CD4-positive, alpha-beta T cell treated with Interleukin-6 for 4 hours (primary cell): ENCODE data around the gene WDR73.

Experiments used
- DNase-seq: peaks from one replicate; pipeline ENCODE4 v3.0.0-alpha.2; 2020; ENCODE audit warnings: mixed read lengths

WDR73 gene

DNA sequence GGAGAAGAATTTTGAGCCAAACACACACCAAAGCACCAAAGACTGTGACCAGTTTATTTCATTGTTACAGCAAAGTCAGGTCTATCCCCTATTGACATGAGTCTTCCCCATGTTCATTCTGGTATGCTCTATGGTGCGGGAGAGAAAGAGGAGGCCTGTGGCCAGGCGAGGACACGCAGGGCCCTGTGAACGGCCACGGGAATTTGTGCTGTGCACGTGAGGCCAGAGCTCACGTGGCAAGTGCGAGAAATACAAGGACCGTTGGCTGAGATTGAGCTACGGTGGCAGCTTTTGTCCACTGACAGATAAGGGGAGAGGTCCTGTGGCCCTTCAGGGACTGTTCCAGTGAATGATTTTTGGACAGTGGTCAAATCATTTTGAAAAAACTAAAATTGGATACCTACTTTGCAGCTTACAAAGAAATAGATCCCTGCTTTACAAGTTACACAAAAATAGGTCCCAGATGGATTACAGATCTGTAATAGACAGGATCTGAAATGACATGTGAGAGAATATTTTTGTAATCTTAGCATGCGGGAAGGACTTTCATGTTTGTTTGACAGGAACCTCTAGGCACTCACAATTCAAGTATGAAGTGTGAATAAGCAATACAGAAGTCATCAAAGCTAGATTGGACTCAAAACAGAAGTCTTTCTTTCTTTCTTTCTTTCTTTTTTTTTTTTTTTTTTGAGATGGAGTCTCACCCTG is 44.1 kb downstream of the WDR73 start:
- no peak for DNase-seq

DNA sequence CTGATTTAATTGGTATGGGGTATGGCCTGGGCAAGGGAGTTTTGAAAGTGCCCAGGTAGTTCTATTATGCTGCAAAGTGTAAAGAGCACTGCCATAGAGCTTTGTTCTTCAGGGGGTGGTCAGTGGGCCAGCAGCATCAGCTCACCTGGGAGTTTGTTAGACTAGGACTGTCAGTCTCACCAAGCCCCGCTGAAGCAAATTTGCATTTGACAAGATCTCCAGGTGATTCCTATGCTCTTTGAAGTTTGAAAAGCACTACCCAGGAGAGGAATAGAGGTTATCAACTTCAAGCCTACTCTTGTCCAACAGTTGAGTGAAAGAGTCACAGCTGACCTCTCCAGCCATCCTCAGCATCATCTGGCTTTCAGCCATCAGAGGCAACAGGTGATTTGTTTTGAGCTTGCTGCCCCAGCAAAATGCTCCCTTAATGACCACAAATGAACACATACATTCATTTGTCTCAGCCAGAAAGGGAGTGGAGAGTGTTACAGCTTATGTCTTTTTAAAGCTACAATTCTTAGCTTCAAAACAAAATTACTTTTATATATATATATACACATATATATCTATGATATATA is 45.3 kb downstream of the WDR73 start:
- DNase-seq: no peak

DNA sequence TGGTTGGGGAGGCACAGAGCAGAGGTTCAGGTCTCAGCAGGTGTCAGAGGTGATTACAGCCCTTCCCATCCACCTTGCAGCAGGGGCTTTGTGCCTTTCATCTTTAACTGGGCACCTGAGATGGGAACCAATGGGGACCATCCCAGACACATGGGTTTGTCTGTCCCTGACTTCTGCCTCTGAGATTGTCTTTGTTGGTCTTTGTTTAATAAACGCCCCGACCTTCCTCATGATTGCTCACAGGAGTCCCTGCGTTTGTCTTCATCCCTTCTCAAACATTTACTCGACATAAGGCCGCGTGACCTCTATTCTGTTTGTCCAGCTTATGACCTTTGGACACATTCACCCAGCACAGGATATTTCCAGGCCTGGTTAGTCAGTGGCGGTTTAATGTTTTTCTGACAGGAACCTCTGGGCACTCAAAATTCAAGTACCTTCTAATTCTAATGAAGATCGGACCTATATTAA is 47.4 kb downstream of the WDR73 start:
- DNase-seq: no peak

DNA sequence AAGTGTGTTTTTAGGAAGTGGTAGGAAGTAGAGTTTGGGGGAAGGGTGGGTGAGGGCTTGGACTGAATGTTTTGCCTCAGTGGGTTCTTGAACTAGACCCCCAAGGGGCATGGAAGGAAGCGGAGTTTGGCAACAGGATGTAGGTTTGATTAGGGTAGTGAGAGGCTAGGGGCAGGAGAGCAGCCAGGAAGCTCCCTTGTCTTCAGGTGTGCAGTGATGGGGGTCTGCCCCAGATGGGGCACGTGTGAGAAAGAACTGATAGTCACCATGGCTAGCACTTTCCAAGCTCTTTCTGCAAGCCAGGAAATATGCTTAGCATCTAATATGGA is 48.6 kb downstream of the WDR73 start:
- DNase-seq: no peak

DNA sequence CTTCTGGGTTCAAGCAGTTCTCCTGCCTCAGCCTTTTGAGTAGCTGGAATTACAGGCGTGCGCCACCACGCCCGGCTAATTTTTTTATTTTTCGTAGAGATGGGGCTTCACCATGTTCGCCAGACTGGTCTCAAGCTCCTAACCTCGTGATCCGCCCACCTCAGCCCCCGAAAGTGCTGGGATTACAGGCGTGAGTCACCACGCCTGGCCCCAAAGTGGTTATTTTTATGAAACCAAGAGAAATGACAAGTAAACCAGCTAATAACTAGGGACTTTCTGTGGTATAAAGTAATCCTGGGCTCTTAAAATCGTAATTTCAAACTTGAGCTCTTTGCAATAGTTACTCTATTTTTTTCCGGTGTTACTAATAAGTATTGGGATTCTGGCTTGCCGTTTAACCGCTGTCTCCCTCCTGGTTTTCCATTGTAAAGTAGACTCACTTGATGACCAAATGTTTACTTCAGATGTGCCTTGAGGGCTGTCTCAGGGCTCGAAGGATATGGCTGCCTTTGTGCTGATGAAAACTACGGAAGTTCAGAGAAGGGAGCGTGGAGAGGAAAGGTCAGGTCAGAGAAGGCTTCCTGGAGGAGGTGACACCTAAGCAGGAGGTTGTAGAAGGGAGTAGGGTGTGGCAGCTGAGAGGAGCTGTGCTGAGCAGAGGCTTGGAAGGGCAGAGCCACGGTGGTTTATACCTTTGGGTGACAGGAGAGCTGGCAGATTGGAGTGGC is 49.1 kb downstream of the WDR73 start:
- no peak for DNase-seq

DNA sequence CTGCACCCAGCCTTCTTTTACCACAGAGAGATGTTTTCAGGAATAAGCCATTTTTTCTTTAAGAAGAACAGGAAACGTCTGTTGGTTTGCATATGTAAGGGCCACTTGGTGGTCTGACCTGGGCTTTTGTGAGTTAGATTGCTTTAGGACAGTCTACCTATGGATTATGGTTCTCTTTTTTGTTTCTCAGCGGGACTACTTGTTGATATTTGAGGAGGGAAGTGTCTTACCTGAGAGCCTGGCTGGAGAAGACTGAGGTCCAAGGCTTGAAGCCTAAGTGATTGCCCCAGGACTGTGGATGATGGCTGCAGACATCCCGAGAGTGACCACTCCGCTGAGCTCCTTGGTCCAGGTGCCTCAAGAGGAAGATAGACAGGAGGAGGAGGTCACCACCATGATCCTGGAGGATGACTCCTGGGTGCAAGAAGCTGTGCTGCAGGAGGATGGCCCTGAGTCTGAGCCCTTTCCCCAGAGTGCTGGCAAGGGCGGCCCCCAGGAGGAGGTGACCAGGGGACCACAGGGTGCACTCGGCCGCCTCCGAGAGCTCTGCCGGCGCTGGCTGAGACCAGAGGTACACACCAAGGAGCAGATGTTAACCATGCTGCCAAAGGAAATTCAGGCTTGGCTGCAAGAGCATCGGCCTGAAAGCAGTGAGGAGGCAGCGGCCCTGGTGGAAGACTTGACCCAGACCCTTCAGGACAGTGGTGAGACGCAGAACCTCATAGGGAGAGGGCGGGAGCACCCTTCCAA is 50.3 kb downstream of the WDR73 start:
- DNase-seq: no peak

DNA sequence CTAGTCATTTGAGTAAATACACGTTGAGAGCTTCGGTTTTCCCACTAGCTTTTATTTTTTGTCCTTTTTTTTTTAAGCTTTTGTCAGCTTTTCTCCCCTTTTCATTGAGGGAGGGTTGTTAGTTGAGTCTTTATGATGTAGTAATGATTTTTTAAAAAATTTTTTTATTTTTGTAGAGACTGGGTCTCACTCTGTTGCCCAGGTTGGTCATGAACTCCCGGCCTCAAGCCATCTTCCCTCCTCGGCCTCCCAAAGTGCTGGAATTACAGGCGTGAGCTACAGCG is 52.6 kb downstream of the WDR73 start:
- no peak for DNase-seq

DNA sequence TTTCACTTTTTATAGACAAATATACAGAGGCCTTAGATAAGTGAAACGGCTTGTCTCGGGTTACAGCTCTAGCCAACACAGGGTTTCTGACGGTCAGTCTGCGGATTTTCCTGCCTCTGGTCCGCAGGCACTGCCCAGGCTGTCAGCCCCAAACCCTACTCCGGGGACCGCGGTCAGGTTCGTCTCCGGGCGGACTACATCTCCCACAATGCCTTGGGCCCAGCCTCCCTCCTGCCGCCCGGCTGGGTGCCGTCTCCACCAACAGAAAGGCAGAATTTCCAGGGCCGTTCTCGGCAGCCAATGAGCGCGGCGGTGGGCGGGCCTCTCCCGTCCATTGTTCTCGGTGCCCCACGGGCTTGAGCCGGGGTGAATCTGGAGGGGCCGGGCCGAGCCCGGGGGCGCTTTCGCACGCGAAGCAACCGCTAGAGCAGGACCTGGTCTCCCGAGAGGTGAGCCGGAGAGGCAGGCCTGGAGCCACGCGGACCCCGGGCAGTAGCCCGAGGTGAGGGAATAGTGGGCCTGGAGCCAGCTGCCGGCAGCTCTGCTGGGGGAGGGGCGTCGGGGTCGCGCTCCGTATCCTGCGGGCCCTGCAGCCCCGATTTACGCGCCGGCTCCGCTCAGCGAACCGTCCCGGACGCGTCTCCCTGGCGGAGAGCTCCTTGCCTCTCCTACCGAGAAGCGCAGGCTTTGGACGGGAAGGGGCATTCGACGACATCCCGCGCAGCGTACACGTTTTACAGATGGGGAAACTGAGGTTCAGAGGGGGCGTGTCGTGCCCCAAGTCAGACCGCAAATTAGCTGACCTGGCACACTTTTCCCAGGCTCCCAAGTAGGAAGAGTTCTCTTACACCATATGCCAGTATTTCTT is 53.2 kb downstream of the WDR73 start, which contains the start of gene ZSCAN2:
ZSCAN2 (plus strand) TSS at position 323 of the 868 bp plus-strand sequence. CDS start 2,919 bp downstream, outside the sequence.
- peak; percentile 94 for DNase-seq

DNA sequence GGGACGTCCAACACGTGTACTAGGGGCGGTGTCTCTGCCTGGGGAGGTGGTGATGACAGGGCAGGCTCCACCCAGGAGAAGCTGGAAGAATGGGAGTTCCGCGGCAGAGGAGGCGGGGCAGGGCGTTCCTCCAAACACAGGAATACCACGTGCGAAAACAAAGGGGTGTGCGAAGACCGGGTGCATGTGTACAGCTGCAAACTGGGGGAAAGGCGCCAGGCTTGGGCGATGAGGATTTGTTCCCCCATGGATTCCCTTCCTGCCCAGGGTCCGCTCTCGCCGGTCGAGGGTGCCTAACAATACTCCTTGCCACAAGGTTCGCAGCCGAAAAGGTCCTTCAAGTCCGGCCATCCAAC is 53.8 kb downstream of the WDR73 start:
- DNase-seq: peak; percentile 70

DNA sequence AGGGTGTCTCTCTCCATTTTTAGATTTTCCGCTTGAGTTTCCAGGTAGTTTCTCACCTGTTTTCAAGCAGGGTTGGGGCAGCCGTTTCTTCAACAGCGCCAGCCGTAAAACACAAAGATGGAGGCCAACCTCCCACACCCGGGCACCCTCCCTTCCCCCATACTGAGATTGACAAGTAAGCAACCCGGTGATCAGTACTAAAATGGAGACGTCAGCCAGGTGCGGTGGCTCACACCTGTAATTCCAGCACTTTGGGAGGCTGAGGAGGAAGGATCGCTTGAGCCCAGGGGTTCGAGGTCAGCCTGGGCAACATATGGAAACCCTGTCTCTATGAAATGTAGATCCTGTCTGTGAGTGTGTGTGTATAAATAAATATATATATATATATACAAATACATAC is 54.2 kb downstream of the WDR73 start:
- DNase-seq: no peak

DNA sequence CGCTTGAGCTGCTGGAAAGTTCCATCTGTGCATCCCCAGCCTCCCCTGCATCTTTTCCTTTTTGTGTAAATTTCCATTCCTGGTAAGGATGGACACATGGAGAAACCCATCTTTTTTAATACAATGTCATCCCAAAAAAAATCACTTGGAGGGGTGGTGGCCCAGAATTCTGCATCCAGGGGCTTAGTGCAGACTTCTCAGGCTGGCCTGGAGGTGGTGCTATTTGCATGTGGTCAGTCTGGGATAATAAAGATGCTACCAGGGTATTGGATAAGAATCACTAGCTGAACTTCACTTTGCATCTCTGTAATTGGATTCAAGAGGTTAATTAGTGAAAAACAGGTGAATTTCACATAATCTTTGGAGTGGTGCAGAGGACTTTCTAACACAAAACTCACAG is 55.1 kb downstream of the WDR73 start:
- peak; percentile 27 for DNase-seq

DNA sequence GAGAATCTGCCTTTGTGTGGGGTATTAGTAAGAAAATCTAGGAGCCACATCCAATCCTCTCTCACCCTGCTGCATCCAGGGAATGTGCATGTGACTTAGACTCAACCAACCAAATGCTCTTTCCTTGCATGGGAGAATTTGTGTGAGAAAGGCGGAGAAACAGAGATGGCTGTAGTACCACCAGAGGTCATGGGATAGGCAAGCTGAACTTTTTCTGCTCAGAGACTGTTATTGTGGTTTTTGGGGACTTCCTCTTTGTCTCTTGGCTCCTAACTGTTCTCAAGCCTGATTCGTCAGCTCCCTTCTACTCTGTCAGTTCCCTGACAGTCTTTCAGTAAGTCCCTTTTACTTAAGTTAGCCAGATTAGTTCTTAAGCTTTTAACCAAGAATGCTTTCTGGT is 55.8 kb downstream of the WDR73 start:
- peak; percentile 46 for DNase-seq

DNA sequence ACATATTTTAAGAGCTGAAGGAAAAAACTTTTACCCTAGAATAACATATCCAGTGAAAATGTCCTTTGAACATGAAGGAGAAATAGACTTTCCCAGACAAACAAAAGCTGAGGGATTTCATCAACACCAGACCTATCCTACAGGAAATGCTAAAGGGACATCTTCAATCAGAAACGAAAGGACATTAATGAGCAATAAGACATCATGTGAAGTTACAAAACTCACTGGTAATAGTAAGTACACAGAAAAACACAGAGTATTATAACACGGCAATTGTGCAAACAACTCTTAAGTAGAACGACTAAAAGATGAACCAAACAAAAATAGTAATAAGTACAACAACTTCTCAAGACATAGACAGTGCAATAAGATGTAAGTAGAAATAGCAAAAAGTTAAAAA is 56.8 kb downstream of the WDR73 start:
- DNase-seq: no peak

DNA sequence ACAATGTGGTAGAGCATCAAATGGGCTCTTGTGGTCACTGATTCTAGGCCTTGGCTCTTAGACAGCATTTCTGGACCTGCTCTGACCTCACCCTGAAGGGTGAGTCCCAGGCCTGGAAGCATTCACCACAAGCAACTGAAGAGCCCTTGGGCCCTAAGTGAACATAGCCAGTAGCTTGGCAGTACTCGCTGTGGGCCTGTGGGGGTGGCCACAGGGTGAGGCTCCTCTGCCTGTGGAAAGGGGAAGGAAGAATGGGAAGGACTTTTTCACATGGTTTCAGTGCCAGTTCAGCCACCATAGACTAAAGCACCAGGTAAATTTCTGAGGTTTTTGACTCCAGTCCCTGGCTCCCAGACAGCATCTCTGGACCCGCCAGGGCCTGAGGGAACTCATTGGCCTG is 58.4 kb downstream of the WDR73 start:
- no peak for DNase-seq

DNA sequence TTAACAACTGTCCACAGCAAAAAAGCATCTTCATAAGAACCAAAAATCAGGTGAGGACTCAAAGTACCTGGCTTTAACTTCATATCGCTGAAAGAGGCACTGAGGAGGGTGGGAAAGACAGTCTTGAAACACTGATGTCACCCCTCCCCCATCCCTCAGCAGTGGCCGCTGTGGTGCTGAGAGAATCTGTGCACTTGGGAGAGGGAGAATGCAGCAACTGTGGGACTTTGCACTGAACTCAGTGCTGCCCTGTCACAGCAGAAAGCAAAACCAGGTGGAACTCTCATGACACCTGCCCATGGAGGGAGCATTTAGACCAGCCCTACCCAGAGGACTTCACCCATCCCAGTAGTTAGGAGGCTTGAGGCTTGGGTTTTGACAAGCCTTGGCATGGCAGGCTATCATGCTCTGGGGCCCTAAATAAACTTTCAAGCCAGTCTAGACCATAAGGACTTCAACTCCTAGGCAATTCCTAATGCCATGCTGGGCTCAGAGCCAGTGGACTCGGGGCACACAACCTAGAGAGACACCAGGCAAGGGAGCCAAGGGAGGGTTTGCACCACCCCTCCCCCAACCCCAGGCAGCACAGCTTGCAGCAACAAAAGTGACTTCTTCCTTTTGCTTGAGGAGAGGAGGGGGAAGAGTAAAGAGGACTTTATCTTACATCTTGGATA is 59.3 kb downstream of the WDR73 start:
- no peak for DNase-seq

DNA sequence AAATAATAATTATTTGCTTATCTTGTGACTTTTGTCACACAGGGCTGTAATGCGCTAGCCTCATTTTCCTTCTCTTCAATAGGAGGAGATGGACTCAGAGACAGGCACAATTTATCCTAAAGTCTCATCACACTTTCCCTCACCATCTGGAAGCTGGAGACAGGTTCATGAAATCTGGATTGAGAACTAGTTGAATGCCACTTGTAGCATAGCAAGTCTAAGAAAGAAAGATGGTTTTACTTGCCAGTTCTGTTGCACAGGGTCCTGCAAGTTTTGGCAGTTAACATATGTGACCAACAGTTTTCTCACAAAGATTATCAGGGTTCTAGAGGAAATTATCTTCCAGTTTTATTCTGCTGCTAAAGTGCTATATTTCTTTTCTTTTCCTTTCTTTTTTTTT is 62.3 kb downstream of the WDR73 start:
- DNase-seq: no peak

DNA sequence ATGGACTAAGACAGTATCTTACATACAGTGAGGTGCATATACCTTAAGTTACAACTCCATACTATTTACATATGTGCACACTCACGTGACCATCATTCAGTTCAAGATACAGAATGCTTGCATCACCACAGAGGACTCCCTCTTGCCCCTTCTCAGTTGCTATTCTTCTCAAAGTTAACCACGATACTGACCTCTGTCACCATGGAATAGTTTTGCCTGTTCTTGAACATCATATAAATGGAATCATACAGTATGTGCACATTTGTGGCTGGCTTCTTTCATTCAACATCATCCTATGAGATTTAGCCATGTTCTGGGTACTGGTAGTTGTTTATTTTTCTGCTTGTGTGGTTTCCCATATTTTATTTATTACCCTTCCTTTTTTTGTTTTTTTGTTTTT is 63.7 kb downstream of the WDR73 start:
- no peak for DNase-seq
